Body of pancreas (tissue), 4 donors: ENCODE results near the gene ATP1A4. TPM values are rescaled to one million over a fixed set of nuclear protein-coding genes. Genes with fewer than 3 reads are reported as not detected.
A peak's percentile ranks its signal among the peaks of the same experiment; 100 is the strongest.

Source experiments
- ATAC-seq: fragments of 150-250 bp; one replicate; pipeline ENCODE4 v1.9.1; 2016
- DNase-seq, 4 donors: peaks; one replicate each; pipeline ENCODE4 v3.0.0-alpha.2; 2019
- H3K27ac ChIP-seq, 4 donors: fragments of 200-600 bp; sonication (generic); 1 replicate in 3 of 4; 2 replicates in 1 of 4; pipeline versions ENCODE4 v1.5.1 to v1.6.1; 2016 to 2019; ENCODE audit warnings: mild to moderate bottlenecking in 1 of 4, mixed read lengths in 1 of 4, moderate library complexity in 1 of 4
- H3K27me3 ChIP-seq, 2 donors: fragments of 200-600 bp; sonication (generic); one replicate each; pipeline ENCODE4 v1.6.0; 2016; ENCODE audit warnings: mild to moderate bottlenecking in 1 of 2
- H3K36me3 ChIP-seq, 2 donors: fragments of 200-600 bp; sonication (generic); replicated peaks in 1 of 2; 2 replicates each; pipeline ENCODE4 v1.5.1; 2016; ENCODE audit warnings: low read depth in 2 of 2; ENCODE audit not compliant: insufficient read depth in 1 of 2
- H3K4me1 ChIP-seq: fragments of 200-600 bp; sonication (generic); one replicate; pipeline ENCODE4 v1.6.0; 2016
- H3K4me3 ChIP-seq, 2 donors: fragments of 200-600 bp; sonication (generic); 1 replicate in 1 of 2; 2 replicates in 1 of 2; pipeline ENCODE4 v1.5.1; 2016 to 2019
- H3K9me3 ChIP-seq, 3 donors: fragments of 200-600 bp; sonication (generic); 1 replicate in 2 of 3; 2 replicates in 1 of 3; pipeline ENCODE4 v1.5.1; 2016
- CTCF ChIP-seq, 7 experiments: fragments of 450-650 bp in 4 of 7; fragments of 200-600 bp in 3 of 7; sonication (generic) in 3 of 7; IDR thresholded peaks; one replicate each; pipeline ENCODE4 v1.5.1; 2016 to 2019; ENCODE audit warnings: antibody characterized with exemption in 7 of 7
- POLR2A ChIP-seq, 3 donors: fragments of 450-650 bp; IDR thresholded peaks; one replicate each; pipeline ENCODE4 v1.6.1; 2016; ENCODE audit warnings: antibody characterized with exemption in 3 of 3, mild to moderate bottlenecking in 2 of 3
- WGBS, 2 donors: methylation state at CpG; one replicate each; pipeline ENCODE4 v1.1.5; 2017; 5-methylcytosine and 5-hydroxymethylcytosine counted together
- intact Hi-C: fragments of 100-400 bp; cut with DNase I; formaldehyde crosslinking; loops from one replicate; pipeline ENCODE4 v1.15.1; 2023
- total RNA-seq, 2 donors: library from RNA; depleted of rRNA; stranded (reverse); fragments of >200 nt; gene quantifications; one replicate each; pipeline ENCODE4 v1.1.0, GENCODE V29; 2016

The ATP1A4 gene
- total RNA-seq = not detected

- intact Hi-C loops = no loop called here
- no peak for ATAC-seq
- DNase-seq = no peak
- TF ChIP-seq POLR2A (IDR thresholded peaks at IDR 0.05) = no peak
- TF ChIP-seq CTCF (IDR thresholded peaks at IDR 0.05) = no peak
- Histone ChIP-seq H3K36me3 (no peaks in the 10 kb centered on the region), H3K9me3 (no peaks in the 10 kb centered on the region), H3K4me1 (no peaks in the 10 kb centered on the region), H3K4me3 (no peak within 1 kb of the TSS), H3K27me3 (no peaks in the 10 kb centered on the region), H3K27ac (no peak within 1 kb of the TSS)
- WGBS, 2 donors = 80 to 82% methylated on average over 6 of the region's 6 CpGs
These were observed at the start of gene ATP1A4 for GRCh38 chr1:160151303-160151702. TSS of gene ATP1A4 (plus strand) at chr1:160151603. CDS start at chr1:160152041, 438 bp downstream.

DNA sequence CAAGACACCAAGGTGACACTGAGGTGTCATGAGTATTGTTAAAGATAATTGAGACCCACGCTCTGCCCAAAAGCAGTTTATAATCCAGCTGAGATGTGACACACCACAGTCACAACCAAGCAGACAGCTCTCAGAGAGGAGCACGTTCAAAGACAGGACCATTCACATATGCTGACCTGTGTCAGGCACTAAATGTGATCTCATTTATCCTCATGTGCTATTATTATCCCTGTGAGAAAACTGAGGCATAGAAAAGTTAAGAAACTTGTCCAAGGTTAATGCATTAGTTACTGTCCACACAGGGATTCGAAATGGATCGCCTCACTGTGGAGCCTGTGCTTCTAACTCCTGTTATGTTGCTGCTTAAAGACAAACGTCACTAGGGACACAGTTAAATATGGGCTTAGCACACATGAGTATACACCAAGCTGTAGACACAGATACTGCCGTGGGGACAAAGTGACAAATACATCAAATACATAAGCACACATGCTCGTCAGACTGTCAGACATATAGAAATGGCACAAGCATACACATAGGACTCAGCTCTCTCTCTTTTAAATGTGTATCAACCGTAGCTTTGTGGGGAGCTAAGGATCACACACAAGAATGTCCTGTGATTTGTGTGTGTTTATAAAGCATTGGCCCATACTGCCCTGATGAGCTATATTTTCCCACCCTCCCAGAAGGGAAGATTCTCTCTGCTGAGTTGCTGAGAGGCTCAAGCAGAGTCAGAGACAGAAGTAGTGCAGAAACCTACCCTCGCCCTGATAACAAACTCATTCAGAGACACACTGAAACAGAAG is 49.5 kb upstream of the ATP1A4 start:
- no peak overlapping the region for H3K4me3 ChIP-seq
- intact Hi-C loops = loop anchor here (5.0 to 10.0 kb wide), 2 partner anchors 190 to 273 kb away; no protein-coding TSS in a partner anchor
- no peaks in the 10 kb centered on the region for H3K9me3 ChIP-seq
- H3K4me1 ChIP-seq = peaks cover 30% of the 10 kb centered on the region
- TF ChIP-seq CTCF (IDR thresholded peaks at IDR 0.05) = no peak
- no peak for TF ChIP-seq POLR2A (IDR thresholded peaks at IDR 0.05)
- peak overlapping the region in 3 of 4 donors; percentile 46 to 67 (median 55) for H3K27ac ChIP-seq
- DNase-seq (no peak), ATAC-seq (no peak)
- H3K36me3 ChIP-seq = no peaks in the 10 kb centered on the region
- H3K27me3 ChIP-seq = no peaks in the 10 kb centered on the region
- WGBS, 2 donors = 67 to 68% methylated on average over 9 of the region's 9 CpGs

GRCh38 chr1:160103658-160104408 is 47.6 kb upstream of the ATP1A4 start:
- WGBS, 2 donors = 69 to 71% methylated on average over 6 of the region's 6 CpGs
- no peak for DNase-seq
- no peak overlapping the region for H3K4me3 ChIP-seq
- TF ChIP-seq POLR2A (IDR thresholded peaks at IDR 0.05) = no peak
- H3K9me3 ChIP-seq = no peaks in the 10 kb centered on the region
- intact Hi-C loops = loop anchor here (5.0 to 10.0 kb wide), 2 partner anchors 188 to 271 kb away; no protein-coding TSS in a partner anchor
- peaks cover 19% of the 10 kb centered on the region for H3K4me1 ChIP-seq
- no peaks in the 10 kb centered on the region for H3K36me3 ChIP-seq
- no peak for ATAC-seq
- no peak overlapping the region for H3K27ac ChIP-seq
- H3K27me3 ChIP-seq = no peaks in the 10 kb centered on the region

- 47 to 75% methylated on average over 3 of the region's 3 CpGs for WGBS, 2 donors
- Histone ChIP-seq H3K36me3 (no peaks in the 10 kb centered on the region), H3K27ac (no peak overlapping the region), H3K4me3 (no peak overlapping the region), H3K9me3 (no peaks in the 10 kb centered on the region), H3K27me3 (no peaks in the 10 kb centered on the region), H3K4me1 (peaks cover 15% of the 10 kb centered on the region)
- TF ChIP-seq POLR2A (IDR thresholded peaks at IDR 0.05) (no peak), CTCF (IDR thresholded peaks at IDR 0.05) (no peak)
- DNase-seq (no peak), ATAC-seq (no peak)
- intact Hi-C loops = loop anchor here (5.0 to 10.0 kb wide), 2 partner anchors 188 to 270 kb away; no protein-coding TSS in a partner anchor
These were observed 46.9 kb upstream of the ATP1A4 start for GRCh38 chr1:160104486-160104885.

- Histone ChIP-seq H3K27ac (no peak overlapping the region), H3K27me3 (no peaks in the 10 kb centered on the region), H3K4me3 (no peak overlapping the region), H3K9me3 (no peaks in the 10 kb centered on the region), H3K4me1 (peaks cover 12% of the 10 kb centered on the region), H3K36me3 (no peaks in the 10 kb centered on the region)
- 82 to 87% methylated on average over 5 of the region's 5 CpGs for WGBS, 2 donors
- intact Hi-C loops = loop anchor here (10.0 kb wide), 1 partner anchor 270 kb away; no protein-coding TSS in a partner anchor
- no peak for DNase-seq
- ATAC-seq = no peak
- no peak for TF ChIP-seq POLR2A (IDR thresholded peaks at IDR 0.05)
- TF ChIP-seq CTCF (IDR thresholded peaks at IDR 0.05) = no peak
These were observed 46.2 kb upstream of the ATP1A4 start for GRCh38 chr1:160105155-160105554.
